Activated CD4-positive, alpha-beta memory T cell treated with anti-CD3 and anti-CD28 coated beads, Interleukin-2, amount 10 ng/mL, durations not matched to agents 7 days and 5 days (primary cell): ENCODE data around the gene CALN1. TPM values are rescaled to one million over a fixed set of nuclear protein-coding genes. Genes with fewer than 3 reads are reported as not detected.

Experiments
- CTCF ChIA-PET: fragments of 350-600 bp; sonication (Branson Sonifier 250); formaldehyde crosslinking; loops from one replicate; lab custom pipeline; 2021; ENCODE audit warnings: antibody characterized with exemption, inconsistent platforms; lab: Charles Lee
- POLR2A ChIA-PET: fragments of 350-600 bp; sonication (Branson Sonifier 250); formaldehyde crosslinking; loops from one replicate; lab custom pipeline; 2021; ENCODE audit warnings: antibody characterized with exemption; lab: Charles Lee
- DNase-seq: peaks from one replicate; pipeline ENCODE4 v3.0.0-alpha.2; 2020
- H3K27ac Mint-ChIP-seq: one replicate; pipeline ENCODE4 v1.8.0; 2021; ENCODE audit warnings: mild to moderate bottlenecking, mixed read lengths
- H3K27me3 Mint-ChIP-seq: one replicate; pipeline ENCODE4 v1.8.0; 2021; ENCODE audit warnings: mixed read lengths
- H3K36me3 Mint-ChIP-seq: one replicate; pipeline ENCODE4 v1.8.0; 2021; ENCODE audit warnings: low read depth, mixed read lengths
- H3K4me1 Mint-ChIP-seq: one replicate; pipeline ENCODE4 v1.8.0; 2021; ENCODE audit warnings: mixed read lengths
- H3K4me3 Mint-ChIP-seq: one replicate; pipeline ENCODE4 v1.8.0; 2021; ENCODE audit warnings: mild to moderate bottlenecking, mixed read lengths
- H3K9me3 Mint-ChIP-seq: one replicate; pipeline ENCODE4 v1.8.0; 2021; ENCODE audit warnings: mixed read lengths
- total RNA-seq, 2 experiments: library from RNA; stranded (reverse); gene quantifications; one replicate each; pipeline ENCODE4 v1.2.3, GENCODE V29; 2021

CALN1 gene
- total RNA-seq, 2 experiments from 2014 or later, result not detected

DNA sequence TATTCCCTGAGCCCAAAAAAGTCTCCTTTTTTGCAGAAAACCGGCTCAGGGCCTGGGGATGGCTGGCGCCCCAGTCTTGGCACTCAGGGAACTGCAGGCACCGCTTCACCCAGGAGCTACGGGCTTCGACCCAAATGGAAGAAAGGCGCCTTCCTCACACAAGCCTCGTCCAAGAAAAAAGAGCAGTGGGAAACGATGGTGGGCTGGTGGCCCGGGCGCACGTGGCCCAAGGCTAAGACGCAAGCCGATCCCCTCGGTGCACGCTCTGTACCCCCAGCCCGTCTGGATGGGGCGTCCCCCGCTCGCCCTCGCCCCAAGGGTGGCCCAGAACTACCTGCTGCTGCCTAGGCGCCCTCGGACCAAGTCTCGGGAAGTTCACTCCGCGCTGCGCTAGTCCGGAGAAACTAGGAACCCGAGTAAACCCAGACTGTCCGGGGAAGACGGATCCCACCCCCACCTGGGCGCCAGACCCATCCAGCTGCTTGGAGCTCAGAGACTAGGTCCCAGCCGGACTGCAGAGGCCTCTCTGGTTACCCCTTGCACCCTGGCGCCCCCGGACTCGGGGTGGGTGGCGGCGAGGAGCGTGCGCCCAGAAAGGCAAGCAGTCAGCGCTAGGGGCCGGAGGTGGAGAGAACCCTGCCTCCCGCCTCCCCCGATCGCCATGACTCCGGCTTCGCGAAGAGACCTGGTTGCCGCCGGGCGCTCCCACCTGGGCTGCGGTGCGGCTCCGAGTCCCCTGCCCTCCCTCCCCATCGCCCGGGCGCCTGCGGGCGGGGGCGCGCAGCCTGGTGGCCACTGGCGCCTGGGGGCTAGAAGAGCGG, 76.4 kb downstream of the CALN1 start:
- ChIA-PET CTCF (no interaction called here), POLR2A (no interaction called here)
- H3K4me1 Mint-ChIP-seq, result no peaks in the 10 kb centered on the region
- peaks cover 2% of the 10 kb centered on the region for H3K36me3 Mint-ChIP-seq
- peaks cover 13% of the 10 kb centered on the region for H3K9me3 Mint-ChIP-seq
- peaks cover 10% of the 10 kb centered on the region for H3K27me3 Mint-ChIP-seq
- H3K27ac Mint-ChIP-seq, result no peak overlapping the region
- H3K4me3 Mint-ChIP-seq, result no peak overlapping the region
- no peak for DNase-seq

DNA sequence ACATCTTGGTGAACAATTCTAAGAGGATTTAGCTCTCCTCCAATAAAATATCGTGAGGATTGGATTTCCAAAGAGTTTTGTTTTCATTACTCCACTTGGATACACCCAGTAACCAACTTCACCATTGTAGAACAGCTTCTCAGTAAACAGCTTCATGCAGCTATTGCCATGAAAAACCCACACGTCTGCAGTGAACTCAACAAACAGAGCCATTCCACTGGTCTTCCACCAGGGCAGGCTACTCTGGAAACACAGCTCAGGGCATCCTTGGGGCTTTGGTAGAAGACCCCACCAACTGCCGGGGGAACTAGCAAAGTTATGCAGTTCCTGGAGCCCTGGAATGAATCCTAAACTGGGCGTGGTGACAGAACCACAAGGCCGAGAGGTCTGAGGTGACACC, 77.4 kb downstream of the CALN1 start:
- Mint-ChIP-seq H3K9me3 (peaks cover 17% of the 10 kb centered on the region), H3K4me1 (no peaks in the 10 kb centered on the region), H3K27ac (no peak overlapping the region), H3K4me3 (no peak overlapping the region), H3K27me3 (peaks cover 10% of the 10 kb centered on the region), H3K36me3 (peaks cover 2% of the 10 kb centered on the region)
- CTCF ChIA-PET, result no interaction called here
- POLR2A ChIA-PET, result no interaction called here
- DNase-seq, result no peak

DNA sequence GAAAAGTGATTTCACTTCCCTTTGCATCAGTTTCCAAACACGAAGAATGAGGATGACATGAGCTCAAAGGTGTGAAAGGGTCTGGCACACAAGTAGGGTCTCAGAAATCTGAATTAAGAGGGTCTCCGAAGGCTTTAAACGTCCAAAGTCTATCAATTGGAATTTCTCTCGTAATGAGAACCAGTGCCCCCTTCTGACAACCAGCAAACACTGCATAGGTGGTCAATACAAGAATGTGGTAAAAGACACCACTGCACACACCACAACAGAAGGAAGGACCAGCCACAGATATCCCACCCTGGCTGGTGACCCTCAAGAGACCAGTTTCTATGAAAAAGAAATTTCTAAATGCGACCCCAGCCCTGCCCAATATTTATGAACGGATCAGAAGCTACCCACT, 78.1 kb downstream of the CALN1 start:
- H3K27ac Mint-ChIP-seq, result no peak overlapping the region
- POLR2A ChIA-PET, result no interaction called here
- CTCF ChIA-PET, result interaction anchor here (0.7 kb wide), 1 partner anchor 12 kb away, joined by 3 read pairs; no protein-coding TSS in a partner anchor
- no peaks in the 10 kb centered on the region for H3K4me1 Mint-ChIP-seq
- peaks cover 19% of the 10 kb centered on the region for H3K9me3 Mint-ChIP-seq
- no peak overlapping the region for H3K4me3 Mint-ChIP-seq
- H3K27me3 Mint-ChIP-seq, result peaks cover 10% of the 10 kb centered on the region
- no peak for DNase-seq
- peaks cover 2% of the 10 kb centered on the region for H3K36me3 Mint-ChIP-seq

DNA sequence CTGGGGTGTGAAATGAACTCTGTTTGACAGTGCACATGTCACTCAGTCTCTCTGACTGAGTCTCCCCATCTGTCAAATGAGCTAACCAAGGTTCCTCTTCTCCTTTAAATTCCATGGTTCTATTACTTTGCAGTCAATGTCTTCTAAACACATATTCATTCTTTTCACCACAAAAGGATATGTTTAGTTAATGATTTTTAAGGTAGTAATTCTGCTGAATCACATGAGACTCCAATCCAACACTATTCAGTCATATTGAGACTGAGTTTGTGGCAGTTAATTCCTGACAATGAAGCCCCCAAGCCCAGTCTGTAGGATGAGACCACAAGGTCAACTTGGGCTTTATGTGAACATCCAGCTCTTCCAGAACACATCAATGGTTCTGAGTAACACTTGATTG, 85.3 kb downstream of the CALN1 start:
- Mint-ChIP-seq H3K36me3 (no peaks in the 10 kb centered on the region), H3K27me3 (no peaks in the 10 kb centered on the region), H3K27ac (no peak overlapping the region), H3K4me1 (no peaks in the 10 kb centered on the region), H3K4me3 (no peak overlapping the region), H3K9me3 (peaks cover 10% of the 10 kb centered on the region)
- CTCF ChIA-PET, result interaction anchor here (0.6 kb wide), 1 partner anchor 460 kb away, joined by 4 read pairs; no protein-coding TSS in a partner anchor
- DNase-seq, result no peak
- POLR2A ChIA-PET, result no interaction called here

DNA sequence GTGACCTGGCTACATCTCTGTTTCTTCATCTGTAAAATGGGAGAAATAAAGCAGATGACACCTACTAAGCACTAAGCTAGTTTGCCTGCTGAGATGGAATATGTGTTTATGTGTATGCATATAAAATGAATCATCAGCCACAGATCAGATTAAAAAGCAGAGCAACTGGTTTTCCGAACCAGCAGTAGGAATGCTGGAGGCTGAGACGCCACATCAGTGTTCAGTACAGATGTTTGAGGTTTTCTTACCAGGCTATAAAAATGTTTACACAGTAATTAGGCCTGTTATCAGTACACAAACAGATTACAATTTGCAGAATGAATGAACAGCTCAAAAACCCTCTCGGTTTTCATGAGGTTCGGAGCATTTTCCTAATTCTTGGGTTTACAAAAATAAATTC, 85.8 kb downstream of the CALN1 start:
- H3K27ac Mint-ChIP-seq, result no peak overlapping the region
- DNase-seq, result no peak
- POLR2A ChIA-PET, result no interaction called here
- H3K36me3 Mint-ChIP-seq, result no peaks in the 10 kb centered on the region
- peaks cover 7% of the 10 kb centered on the region for H3K9me3 Mint-ChIP-seq
- H3K4me1 Mint-ChIP-seq, result no peaks in the 10 kb centered on the region
- CTCF ChIA-PET, result no interaction called here
- H3K4me3 Mint-ChIP-seq, result no peak overlapping the region
- no peaks in the 10 kb centered on the region for H3K27me3 Mint-ChIP-seq

DNA sequence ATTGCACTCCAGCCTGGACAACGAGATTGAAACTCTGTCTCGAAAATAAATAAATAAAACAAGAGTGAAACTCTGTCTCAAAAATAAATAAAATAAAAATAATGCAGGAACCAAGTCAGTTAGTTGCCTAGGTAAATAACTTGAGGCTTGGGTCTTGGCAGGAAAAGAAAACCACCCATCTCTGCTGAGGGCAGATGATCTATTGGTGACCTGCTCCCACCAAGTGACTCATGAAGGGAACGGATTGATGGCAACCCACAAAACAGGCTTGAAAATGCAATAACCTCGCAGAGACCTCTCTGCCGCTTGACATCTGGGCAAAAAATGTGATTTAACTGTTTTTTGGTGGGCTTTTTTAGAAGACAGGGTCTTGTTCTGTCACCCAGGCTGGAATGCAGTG, 86.6 kb downstream of the CALN1 start:
- Mint-ChIP-seq H3K4me1 (no peaks in the 10 kb centered on the region), H3K27me3 (no peaks in the 10 kb centered on the region), H3K9me3 (peaks cover 8% of the 10 kb centered on the region), H3K4me3 (no peak overlapping the region), H3K27ac (no peak overlapping the region), H3K36me3 (no peaks in the 10 kb centered on the region)
- DNase-seq, result no peak
- ChIA-PET POLR2A (no interaction called here), CTCF (no interaction called here)

DNA sequence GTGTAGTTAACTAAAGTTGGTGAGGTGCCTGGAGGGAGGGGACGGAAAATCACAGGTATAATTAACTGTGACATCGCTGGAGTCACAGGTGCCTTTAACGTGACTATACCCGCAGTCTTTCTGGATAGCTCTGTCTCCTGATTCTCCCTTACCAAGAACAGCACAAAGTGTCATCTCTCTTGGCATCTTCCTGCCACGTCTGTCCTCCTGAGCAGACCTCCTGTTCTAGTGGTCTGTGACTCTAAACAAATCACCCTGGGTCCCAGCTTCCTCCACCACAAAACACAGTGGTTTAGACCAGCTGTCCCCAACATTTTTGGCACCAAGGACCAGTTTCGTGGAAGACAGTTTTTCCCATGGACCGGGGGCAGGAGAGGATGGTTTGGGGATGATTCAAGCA, 90.5 kb downstream of the CALN1 start:
- DNase-seq, result no peak
- ChIA-PET POLR2A (no interaction called here), CTCF (interaction anchor here (0.8 kb wide), 1 partner anchor 12 kb away, joined by 3 read pairs; no protein-coding TSS in a partner anchor)
- Mint-ChIP-seq H3K4me1 (no peaks in the 10 kb centered on the region), H3K27me3 (no peaks in the 10 kb centered on the region), H3K9me3 (peaks cover 17% of the 10 kb centered on the region), H3K36me3 (no peaks in the 10 kb centered on the region), H3K27ac (no peak overlapping the region), H3K4me3 (no peak overlapping the region)

DNA sequence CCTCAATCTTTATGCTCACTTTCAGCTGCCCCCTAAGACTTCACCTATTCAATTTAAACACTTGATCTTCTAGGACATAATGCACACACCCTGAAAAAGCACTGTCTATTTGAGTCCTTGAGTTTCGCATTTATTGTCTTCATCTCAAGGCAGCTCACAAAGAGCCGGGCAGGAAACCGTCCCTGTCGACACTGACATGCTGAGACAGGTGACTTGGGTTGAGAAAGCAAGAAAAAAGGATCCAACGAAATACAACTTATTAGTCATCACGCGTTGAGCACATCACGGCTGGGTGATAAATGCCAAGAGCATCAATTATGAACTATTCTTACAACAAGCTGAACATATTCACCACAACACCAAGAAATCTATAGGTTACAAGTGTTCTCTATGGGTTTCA, 91.1 kb downstream of the CALN1 start:
- no peak for DNase-seq
- no peak overlapping the region for H3K27ac Mint-ChIP-seq
- H3K27me3 Mint-ChIP-seq, result no peaks in the 10 kb centered on the region
- H3K4me1 Mint-ChIP-seq, result no peaks in the 10 kb centered on the region
- ChIA-PET POLR2A (no interaction called here), CTCF (no interaction called here)
- H3K4me3 Mint-ChIP-seq, result no peak overlapping the region
- H3K36me3 Mint-ChIP-seq, result no peaks in the 10 kb centered on the region
- H3K9me3 Mint-ChIP-seq, result peaks cover 17% of the 10 kb centered on the region

DNA sequence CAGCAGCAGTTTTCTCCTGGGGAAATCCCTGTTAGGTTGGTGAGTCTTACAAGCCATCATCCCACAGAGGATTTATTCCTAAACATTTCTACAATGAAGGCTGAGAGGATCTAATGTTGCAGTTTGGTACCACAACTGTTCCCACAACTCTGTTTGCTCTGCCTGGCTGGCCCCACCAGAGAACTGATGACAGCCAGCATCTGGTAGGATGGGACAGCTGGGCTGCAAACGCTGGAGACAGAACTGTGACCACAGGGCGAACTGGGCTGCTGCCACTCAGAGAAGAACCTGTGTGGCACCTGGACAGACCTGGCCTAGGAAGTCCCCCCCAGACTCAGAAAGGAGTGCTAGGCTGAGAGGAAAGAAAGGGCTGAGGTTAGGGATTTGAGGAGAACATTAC, 94.8 kb downstream of the CALN1 start:
- peaks cover 18% of the 10 kb centered on the region for H3K9me3 Mint-ChIP-seq
- H3K4me1 Mint-ChIP-seq, result no peaks in the 10 kb centered on the region
- no peaks in the 10 kb centered on the region for H3K36me3 Mint-ChIP-seq
- no peak overlapping the region for H3K4me3 Mint-ChIP-seq
- H3K27ac Mint-ChIP-seq, result no peak overlapping the region
- ChIA-PET POLR2A (no interaction called here), CTCF (no interaction called here)
- no peaks in the 10 kb centered on the region for H3K27me3 Mint-ChIP-seq
- no peak for DNase-seq

DNA sequence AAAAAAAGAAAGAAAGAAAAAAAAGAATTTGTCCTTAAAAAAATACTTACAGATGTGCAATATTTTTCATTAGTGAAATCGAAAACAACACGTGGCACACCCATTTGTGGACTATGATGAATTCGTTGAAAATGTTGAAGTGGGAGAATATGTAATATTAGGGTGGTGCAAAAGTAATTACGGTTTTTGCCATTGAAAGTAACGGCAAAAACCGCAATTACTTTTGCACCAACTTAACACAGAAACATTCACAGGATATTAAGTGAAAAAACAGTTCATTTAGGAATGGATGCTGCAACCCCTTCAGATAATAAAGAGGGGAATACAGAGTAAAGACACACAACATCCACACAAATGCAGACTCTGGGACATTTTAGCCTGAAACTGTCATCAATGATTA, 96.0 kb downstream of the CALN1 start:
- Mint-ChIP-seq H3K27ac (no peak overlapping the region), H3K36me3 (no peaks in the 10 kb centered on the region), H3K27me3 (no peaks in the 10 kb centered on the region), H3K9me3 (peaks cover 19% of the 10 kb centered on the region), H3K4me1 (no peaks in the 10 kb centered on the region), H3K4me3 (no peak overlapping the region)
- no peak for DNase-seq
- CTCF ChIA-PET, result no interaction called here
- POLR2A ChIA-PET, result no interaction called here

DNA sequence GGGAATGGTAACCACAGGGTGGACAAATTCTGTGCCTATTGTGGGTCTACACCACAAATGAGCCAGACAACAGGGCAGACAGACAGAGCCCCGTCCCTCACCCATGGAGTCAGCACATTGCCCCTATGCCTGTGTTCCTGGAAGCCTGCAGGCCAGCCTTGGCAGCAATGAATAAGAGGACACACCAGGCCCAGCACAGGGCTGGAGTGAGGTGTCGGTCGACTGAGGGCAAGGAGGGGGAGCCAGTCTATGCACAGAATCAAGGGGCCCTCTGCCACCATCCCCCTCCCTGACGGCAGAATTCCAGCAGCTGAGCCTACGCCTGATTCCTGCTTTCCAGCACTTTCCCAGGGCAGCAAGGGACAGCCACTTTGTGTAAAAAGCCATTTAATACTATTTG, 98.2 kb downstream of the CALN1 start:
- Mint-ChIP-seq H3K4me3 (no peak overlapping the region), H3K9me3 (peaks cover 7% of the 10 kb centered on the region), H3K27me3 (no peaks in the 10 kb centered on the region), H3K36me3 (no peaks in the 10 kb centered on the region), H3K4me1 (no peaks in the 10 kb centered on the region), H3K27ac (no peak overlapping the region)
- no peak for DNase-seq
- ChIA-PET POLR2A (no interaction called here), CTCF (no interaction called here)

DNA sequence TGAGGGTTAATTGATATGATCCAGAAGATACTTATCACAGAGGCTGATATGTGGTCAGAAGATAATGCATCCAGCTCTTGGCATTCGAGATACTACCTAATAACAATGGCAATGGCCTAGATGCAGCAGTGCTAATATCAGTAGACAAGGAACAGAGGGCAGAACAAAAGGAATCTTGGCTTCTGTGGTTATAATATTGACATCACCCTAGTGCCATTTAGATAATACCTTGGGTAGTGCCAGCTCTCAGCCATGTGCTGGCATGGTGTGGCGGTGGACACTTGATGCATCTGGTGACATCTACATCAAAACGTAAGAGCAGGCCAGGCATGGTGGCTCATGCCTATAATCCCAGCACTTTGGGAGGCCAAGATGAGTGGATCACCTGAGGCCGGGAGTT, 101.8 kb downstream of the CALN1 start:
- DNase-seq, result no peak
- Mint-ChIP-seq H3K4me3 (no peak overlapping the region), H3K4me1 (no peaks in the 10 kb centered on the region)

DNA sequence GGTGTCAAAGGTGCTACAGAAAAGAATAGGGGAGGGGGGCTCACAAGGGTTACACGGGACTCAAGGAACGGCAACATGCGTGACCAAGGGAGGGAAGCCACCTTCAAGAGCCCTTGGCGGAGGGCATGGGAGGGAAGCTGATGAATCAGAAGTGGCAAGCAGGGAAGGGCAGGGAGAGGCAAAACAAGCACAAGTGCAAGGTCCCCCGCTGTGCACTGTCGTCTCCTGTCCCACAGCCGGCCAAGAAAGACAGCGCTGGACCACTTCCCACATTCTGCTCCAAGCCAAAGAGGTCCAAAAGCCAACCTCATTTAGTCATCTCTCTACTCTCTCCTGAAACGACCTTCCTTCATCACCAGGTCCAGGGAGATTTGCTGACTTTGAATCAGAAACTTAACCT, 102.7 kb downstream of the CALN1 start:
- H3K9me3 Mint-ChIP-seq, result peaks cover 7% of the 10 kb centered on the region
- CTCF ChIA-PET, result no interaction called here
- H3K4me3 Mint-ChIP-seq, result no peak overlapping the region
- no peaks in the 10 kb centered on the region for H3K27me3 Mint-ChIP-seq
- POLR2A ChIA-PET, result no interaction called here
- H3K27ac Mint-ChIP-seq, result no peak overlapping the region
- no peak for DNase-seq
- no peaks in the 10 kb centered on the region for H3K4me1 Mint-ChIP-seq
- no peaks in the 10 kb centered on the region for H3K36me3 Mint-ChIP-seq

More for the DNA sequence above, 101.8 kb downstream of the CALN1 start:
- Mint-ChIP-seq H3K27ac (no peak overlapping the region), H3K9me3 (peaks cover 7% of the 10 kb centered on the region), H3K27me3 (no peaks in the 10 kb centered on the region), H3K36me3 (no peaks in the 10 kb centered on the region)
- POLR2A ChIA-PET, result no interaction called here
- CTCF ChIA-PET, result no interaction called here

DNA sequence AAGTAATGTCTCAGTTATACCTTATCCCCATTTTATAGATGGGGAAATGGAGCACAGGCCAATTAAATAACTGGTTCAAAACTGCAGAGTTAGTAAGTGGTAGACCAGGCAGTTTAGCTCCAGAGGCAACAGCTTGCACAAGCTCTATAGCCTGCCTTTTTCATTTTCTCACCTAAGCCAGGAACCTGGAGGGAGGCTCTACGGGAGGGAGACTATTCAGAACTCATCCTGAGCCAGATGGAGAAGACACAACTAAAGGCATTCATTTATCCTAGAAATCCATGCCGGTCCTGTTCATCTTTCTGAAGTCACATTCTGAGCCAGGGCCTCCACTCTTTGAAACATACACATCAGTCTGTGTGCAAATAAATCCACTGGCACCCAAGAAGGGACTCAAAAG, 103.2 kb downstream of the CALN1 start:
- Mint-ChIP-seq H3K27me3 (no peaks in the 10 kb centered on the region), H3K9me3 (peaks cover 7% of the 10 kb centered on the region), H3K36me3 (no peaks in the 10 kb centered on the region), H3K4me1 (no peaks in the 10 kb centered on the region), H3K4me3 (no peak overlapping the region), H3K27ac (no peak overlapping the region)
- POLR2A ChIA-PET, result no interaction called here
- no peak for DNase-seq
- CTCF ChIA-PET, result no interaction called here
